ENCODE measurements around the gene KRTAP15-1. TPM values are rescaled to one million over a fixed set of nuclear protein-coding genes. Genes with fewer than 3 reads are reported as not detected.

KRTAP15-1 gene
- total and polyA plus RNA-seq, 2 of the 13 experiments (the other 11 are each of a cell fraction or from before 2014, with no cell fraction given) = not detected

DNA sequence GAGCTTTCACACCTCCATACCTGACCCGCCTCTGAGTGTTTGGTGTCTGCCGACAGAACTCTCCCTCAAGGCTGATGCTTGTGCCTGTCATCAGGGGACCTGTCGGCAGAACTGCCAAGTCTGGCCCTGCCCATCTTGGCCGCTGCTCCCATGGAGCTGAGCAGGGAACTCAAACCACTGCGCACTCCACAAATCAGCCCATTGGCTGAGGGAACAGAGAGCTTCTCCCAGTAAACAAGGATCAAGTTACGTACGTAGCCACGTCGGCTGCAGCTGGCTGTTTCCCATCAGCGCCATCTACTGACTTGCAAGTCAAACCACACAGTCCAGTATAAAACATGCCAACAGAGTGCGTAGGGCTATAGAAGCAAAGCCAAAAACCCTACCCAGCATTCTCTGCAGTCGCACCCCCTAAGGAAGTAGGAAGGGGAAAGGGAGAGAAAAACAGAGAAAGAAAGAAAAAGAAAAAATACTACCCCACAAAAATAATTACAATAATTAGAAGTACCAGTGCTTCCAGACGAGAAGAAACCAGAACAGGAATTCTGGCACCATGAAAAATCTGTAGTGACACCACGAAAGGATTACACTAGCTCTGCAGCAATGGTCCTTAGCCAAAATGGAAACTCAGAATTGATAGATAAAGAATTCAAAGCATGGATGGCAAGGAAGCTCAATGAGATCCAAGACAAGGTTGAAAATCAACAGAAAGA is 31.1 kb upstream of the KRTAP15-1 start (continued):
- TF ChIP-seq, protein P1, sequence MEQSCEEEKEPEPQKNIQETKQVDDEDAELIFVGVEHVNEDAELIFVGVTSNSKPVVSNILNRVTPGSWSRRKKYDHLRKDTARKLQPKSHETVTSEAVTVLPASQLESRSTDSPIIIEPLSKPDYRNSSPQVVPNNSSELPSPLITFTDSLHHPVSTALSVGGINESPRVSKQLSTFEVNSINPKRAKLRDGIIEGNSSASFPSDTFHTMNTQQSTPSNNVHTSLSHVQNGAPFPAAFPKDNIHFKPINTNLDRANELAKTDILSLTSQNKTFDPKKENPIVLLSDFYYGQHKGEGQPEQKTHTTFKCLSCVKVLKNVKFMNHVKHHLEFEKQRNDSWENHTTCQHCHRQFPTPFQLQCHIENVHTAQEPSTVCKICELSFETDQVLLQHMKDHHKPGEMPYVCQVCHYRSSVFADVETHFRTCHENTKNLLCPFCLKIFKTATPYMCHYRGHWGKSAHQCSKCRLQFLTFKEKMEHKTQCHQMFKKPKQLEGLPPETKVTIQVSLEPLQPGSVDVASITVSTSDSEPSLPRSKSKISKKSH (CRISPR knock-in tag; IDR thresholded peaks at IDR 0.05; ENCODE audit: borderline replicate concordance) = no peak
- TF ChIP-seq ZNF563 (CRISPR knock-in tag; IDR thresholded peaks at IDR 0.05) (no peak), SATB2 (CRISPR knock-in tag; IDR thresholded peaks at IDR 0.05) (no peak), RELA (CRISPR knock-in tag; IDR thresholded peaks at IDR 0.05) (no peak), HES4 (CRISPR knock-in tag; IDR thresholded peaks at IDR 0.05; ENCODE audit: borderline replicate concordance) (no peak), ZNF251 (CRISPR knock-in tag; IDR thresholded peaks at IDR 0.05) (no peak), ARNT (IDR thresholded peaks at IDR 0.05) (no peak), PHF8 (CRISPR knock-in tag; IDR thresholded peaks at IDR 0.05) (no peak), HOXD1 (CRISPR knock-in tag; IDR thresholded peaks at IDR 0.05) (no peak), TBX2 (CRISPR knock-in tag; IDR thresholded peaks at IDR 0.05; ENCODE audit: borderline replicate concordance) (no peak), ZNF775 (CRISPR knock-in tag; IDR thresholded peaks at IDR 0.05; ENCODE audit: borderline replicate concordance) (no peak), DNMT3B (CRISPR knock-in tag; conservative IDR thresholded peaks at IDR 0.05) (no peak), ZNF570 (CRISPR knock-in tag; IDR thresholded peaks at IDR 0.05; ENCODE audit: borderline replicate concordance) (no peak), HDAC2 (CRISPR knock-in tag; IDR thresholded peaks at IDR 0.05) (no peak), ATAD3A (CRISPR knock-in tag; IDR thresholded peaks at IDR 0.05) (no peak), ZNF329 (CRISPR knock-in tag; IDR thresholded peaks at IDR 0.05; ENCODE audit: low read depth) (no peak), AKAP8 (CRISPR knock-in tag; IDR thresholded peaks at IDR 0.05) (no peak), SMC3 (IDR thresholded peaks at IDR 0.05; ENCODE audit: low read length) (peak; percentile 14; the same call in 1 of the 2 replicates), WIZ (CRISPR knock-in tag; IDR thresholded peaks at IDR 0.05) (no peak), ZNF12 (CRISPR knock-in tag; IDR thresholded peaks at IDR 0.05) (no peak), ZNF607 (CRISPR knock-in tag; IDR thresholded peaks at IDR 0.05; ENCODE audit: borderline replicate concordance) (no peak), ZNF17 (CRISPR knock-in tag; IDR thresholded peaks at IDR 0.05) (no peak), MXI1 (IDR thresholded peaks at IDR 0.05; ENCODE audit: borderline replicate concordance, low read depth, low read length) (no peak), ATF7 (IDR thresholded peaks at IDR 0.05) (no peak), ATF7 (CRISPR knock-in tag; IDR thresholded peaks at IDR 0.05) (no peak)
- TF ChIP-seq, protein P2, sequence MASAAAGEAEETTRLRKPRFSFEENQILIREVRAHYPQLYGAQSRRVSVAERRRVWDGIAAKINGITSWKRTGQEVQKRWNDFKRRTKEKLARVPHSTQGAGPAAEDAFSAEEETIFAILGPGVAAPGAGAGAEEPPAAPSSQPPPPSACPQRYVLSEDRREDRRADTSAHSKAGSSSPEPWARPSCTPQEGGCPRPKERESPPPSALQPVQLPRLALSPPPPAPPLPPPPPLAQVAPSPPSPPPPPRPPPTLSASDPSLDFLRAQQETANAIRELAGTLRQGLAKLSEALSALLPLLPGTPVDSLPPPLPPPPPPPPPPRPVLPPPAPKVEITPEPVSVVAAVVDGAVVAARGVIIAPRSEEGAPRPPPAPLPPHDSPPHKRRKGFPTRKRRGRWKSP (CRISPR knock-in tag; IDR thresholded peaks at IDR 0.05) = no peak
- TF ChIP-seq, protein P3, sequence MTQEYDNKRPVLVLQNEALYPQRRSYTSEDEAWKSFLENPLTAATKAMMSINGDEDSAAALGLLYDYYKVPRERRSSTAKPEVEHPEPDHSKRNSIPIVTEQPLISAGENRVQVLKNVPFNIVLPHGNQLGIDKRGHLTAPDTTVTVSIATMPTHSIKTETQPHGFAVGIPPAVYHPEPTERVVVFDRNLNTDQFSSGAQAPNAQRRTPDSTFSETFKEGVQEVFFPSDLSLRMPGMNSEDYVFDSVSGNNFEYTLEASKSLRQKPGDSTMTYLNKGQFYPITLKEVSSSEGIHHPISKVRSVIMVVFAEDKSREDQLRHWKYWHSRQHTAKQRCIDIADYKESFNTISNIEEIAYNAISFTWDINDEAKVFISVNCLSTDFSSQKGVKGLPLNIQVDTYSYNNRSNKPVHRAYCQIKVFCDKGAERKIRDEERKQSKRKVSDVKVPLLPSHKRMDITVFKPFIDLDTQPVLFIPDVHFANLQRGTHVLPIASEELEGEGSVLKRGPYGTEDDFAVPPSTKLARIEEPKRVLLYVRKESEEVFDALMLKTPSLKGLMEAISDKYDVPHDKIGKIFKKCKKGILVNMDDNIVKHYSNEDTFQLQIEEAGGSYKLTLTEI (CRISPR knock-in tag; conservative IDR thresholded peaks at IDR 0.05) = no peak
- TF ChIP-seq, protein P4, sequence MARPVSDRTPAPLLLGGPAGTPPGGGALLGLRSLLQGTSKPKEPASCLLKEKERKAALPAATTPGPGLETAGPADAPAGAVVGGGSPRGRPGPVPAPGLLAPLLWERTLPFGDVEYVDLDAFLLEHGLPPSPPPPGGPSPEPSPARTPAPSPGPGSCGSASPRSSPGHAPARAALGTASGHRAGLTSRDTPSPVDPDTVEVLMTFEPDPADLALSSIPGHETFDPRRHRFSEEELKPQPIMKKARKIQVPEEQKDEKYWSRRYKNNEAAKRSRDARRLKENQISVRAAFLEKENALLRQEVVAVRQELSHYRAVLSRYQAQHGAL (CRISPR knock-in tag; IDR thresholded peaks at IDR 0.05; ENCODE audit: not compliant biosample characterization) = no peak
